ENCODE data around the gene TFEC.
A peak's percentile ranks its signal among the peaks of the same experiment; 100 is the strongest.
"Not testable (repeated sequence)": the region's sequence is repeated elsewhere in the genome, so short reads cannot be mapped to it uniquely, and the experiment has no call there.

TFEC gene

GRCh38 chr7:115929736-115930135, 100.8 kb downstream of the TFEC start:
- not testable (repeated sequence) for DNase-seq (ENCODE audit: low spot score)

- DNase-seq (ENCODE audit: low spot score), result peak; percentile 48
These were observed 106.2 kb downstream of the TFEC start for GRCh38 chr7:115924411-115924810.

- DNase-seq (ENCODE audit: low spot score), result no peak
These were observed 110.2 kb downstream of the TFEC start for GRCh38 chr7:115920367-115920766.

GRCh38 chr7:115914951-115915350, 115.6 kb downstream of the TFEC start:
- no peak for DNase-seq (ENCODE audit: low spot score)

- DNase-seq (ENCODE audit: low spot score), result no peak
These were observed 119.1 kb downstream of the TFEC start for GRCh38 chr7:115911465-115911864.

- peak; percentile 10 for DNase-seq (ENCODE audit: low spot score)
These were observed 119.9 kb downstream of the TFEC start for GRCh38 chr7:115910541-115911164.

- no peak for DNase-seq (ENCODE audit: low spot score)
These were observed 123.8 kb downstream of the TFEC start for GRCh38 chr7:115906731-115907130.

- DNase-seq (ENCODE audit: low spot score), result no peak
These were observed 140.9 kb downstream of the TFEC start for GRCh38 chr7:115889669-115889984.

- no peak for DNase-seq (ENCODE audit: low spot score)
These were observed 141.4 kb downstream of the TFEC start for GRCh38 chr7:115888981-115889668.

- DNase-seq (ENCODE audit: low spot score), result no peak
These were observed 145.0 kb downstream of the TFEC start for GRCh38 chr7:115885550-115885949.

Data from putamen (tissue), 1 donor.